G401 (cell line): ENCODE measurements around the gene DNAH2. TPM values are rescaled to one million over a fixed set of nuclear protein-coding genes. Genes with fewer than 3 reads are reported as not detected.

ENCODE experiments used
- DNase-seq: peaks from one replicate; pipeline ENCODE4 v3.0.0-alpha.2; 2015; ENCODE audit warnings: low spot score
- in situ Hi-C: cut with HindIII; loops from 2 replicates; pipeline ENCODE4 v1.10.0; 2016; ENCODE audit warnings: low sequenced_read_pairs, mixed read lengths
- total RNA-seq: library from RNA; depleted of rRNA; stranded (reverse); fragments of >200 nt; shearing (Covaris generic); gene quantifications from 2 replicates; pipeline ENCODE4 v1.2.3, GENCODE V29; 2014; rRNA removed

The DNAH2 gene
- total RNA-seq, 1 experiment from 2014 or later = 0.03 TPM

DNA sequence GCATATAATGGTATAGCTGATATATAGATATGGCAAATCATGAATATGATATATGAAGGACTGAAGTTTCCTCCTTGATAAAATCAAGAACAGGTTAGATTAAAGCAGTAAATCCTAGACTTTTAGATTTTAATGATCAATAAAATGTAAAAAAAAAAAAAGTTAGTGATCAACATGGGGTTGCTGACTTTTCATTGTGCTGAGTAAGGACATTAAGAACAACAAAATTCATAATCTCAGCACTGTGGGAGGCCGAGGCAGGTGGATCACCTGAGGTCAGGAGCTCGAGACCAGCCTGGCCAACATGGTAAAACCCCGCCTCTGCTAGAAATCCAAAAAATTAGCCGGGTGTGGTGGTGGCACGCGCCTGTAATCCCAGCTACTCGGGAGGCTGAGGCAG is 160.7 kb downstream of the DNAH2 start:
- in situ Hi-C loops = no loop called here
- DNase-seq = no peak

DNA sequence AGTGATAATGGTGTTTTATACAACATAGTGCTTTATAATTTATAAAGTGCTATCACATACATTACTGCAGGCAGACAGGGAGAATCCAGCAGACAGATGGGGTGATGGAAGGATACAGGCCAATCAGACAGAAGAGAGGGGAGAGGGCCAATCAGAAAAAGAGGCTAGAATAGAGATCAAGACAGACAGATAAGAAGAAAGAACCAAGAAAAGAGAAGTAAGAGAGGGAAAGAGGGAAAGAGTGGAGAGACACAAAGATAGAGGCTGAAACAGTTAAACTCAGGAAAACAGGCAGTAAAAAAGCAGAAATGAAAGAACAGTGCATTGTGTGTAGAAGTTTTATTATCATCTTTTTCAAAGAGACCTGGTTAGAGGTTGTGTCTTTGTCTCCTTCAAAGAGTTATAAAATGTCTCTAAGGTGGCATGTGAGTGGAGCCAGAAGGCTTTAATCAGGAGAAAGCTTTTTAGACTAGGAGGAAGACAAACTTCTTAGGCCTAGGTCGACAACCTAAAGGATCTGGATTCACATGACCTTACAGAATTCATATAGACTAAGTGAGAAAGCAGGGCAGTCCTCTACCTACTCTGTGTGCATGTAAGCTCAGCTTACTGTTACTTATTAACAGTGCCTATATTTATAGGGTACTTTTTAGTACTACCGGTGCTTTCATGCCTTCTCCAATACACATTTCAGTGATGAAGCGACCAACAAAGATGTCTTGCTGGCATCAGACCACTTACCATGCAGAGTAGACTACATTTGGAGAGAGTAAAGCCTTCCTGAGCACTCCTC is 162.7 kb downstream of the DNAH2 start:
- in situ Hi-C loops = no loop called here
- no peak for DNase-seq

DNA sequence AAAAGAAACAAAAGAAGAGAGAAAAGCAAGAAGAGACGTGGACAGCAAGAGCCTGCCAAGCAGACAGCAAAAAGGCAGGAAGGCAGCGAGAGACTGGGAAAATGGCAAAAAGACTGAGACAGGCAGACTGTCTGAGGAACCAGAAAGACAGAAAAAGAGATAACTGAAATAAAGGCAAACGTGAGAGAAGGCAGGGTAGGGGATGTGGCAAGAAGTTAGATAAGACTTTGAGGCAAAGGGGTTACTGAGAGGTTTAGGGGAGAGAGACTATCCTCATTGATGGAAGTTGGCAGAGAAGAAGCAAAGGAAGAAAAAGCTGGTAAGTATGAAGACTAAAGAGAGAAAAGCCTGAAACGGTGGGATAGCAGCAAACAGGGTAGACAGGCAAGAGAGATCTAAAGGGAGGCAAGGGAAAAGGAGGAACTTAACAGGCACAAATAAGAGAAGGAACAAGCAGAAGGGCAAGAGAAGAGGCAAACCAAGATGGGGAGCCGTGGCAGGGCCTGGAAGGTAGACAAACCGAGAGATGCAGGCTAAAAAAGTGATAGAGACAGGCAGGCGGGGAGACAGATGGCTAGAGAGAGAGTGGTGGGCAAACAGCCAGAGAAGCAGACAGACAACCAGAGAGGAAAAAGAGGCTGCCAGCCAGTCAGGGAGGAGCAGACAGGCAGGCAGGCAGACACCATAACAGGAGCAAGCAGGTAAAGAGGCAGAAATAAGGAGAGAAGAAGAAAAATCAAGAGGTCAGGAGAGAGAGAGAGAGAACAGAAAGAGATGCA is 163.9 kb downstream of the DNAH2 start:
- DNase-seq = peak; percentile 97
- in situ Hi-C loops = no loop called here

DNA sequence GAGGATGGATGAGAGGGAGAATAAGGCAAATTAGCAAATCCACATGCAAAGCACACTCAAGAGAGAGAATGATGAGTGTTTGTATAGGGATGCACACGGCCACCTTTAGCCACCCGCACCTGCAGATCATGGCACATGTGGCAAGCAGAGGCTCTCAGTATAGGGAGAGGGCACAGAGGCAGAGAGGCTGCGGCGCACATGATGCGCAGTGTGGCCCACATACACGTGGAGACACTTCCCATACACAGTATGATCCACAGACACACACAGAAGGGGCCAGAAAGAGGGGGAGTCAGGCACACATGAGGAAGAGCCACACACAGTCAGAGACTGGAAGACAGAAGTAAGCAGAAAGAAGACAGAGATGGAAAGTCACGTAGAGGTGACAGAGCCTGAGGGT is 164.5 kb downstream of the DNAH2 start:
- in situ Hi-C loops = no loop called here
- DNase-seq = no peak

DNA sequence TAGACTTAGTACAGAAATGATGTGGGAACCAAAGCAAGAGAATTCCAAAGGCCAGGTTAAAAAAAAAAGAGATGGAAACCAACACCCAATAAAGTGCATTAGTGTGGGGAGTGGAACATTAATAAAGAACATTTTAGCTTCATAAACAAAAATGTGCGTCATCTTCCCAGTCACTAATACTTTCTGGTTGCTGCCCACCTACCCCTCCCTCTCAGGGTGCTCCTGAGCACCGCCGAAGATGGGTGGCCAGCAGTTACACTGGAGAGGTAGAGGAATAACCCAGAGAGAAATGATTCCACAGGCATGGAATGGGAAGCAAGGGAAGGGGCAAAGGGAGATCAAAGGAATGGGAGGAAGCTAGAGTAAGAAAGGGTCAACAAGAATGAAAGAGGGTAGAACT is 165.1 kb downstream of the DNAH2 start:
- in situ Hi-C loops = no loop called here
- DNase-seq = no peak

Other genes with a start within 250 kb of the DNAH2 start
- 4.1 and 4.4 TPM in 2 replicates for gene ZBTB4, start 238.1 kb upstream of the DNAH2 start, total RNA-seq
- gene SLC35G6, start 236.3 kb upstream of the DNAH2 start, total RNA-seq = not detected in 2 replicates
- 52.7 and 52.8 TPM in 2 replicates for gene POLR2A, start 233.4 kb upstream of the DNAH2 start, total RNA-seq
- gene TNFSF12, start 168.7 kb upstream of the DNAH2 start, total RNA-seq = not detected in 2 replicates
- gene TNFSF13, start 159.0 kb upstream of the DNAH2 start, total RNA-seq = 1.5 TPM in 1 of 2 replicates, not detected in the other
- gene SENP3, start 155.8 kb upstream of the DNAH2 start, total RNA-seq = 157 and 182 TPM in 2 replicates
- 119 and 129 TPM in 2 replicates for gene CD68, start 138.1 kb upstream of the DNAH2 start, total RNA-seq
- gene MPDU1, start 133.9 kb upstream of the DNAH2 start, total RNA-seq = 151 and 157 TPM in 2 replicates
- 6.8 and 12.1 TPM in 2 replicates for gene SOX15, start 127.7 kb upstream of the DNAH2 start, total RNA-seq
- gene FXR2, start 102.8 kb upstream of the DNAH2 start, total RNA-seq = 75.9 and 88.0 TPM in 2 replicates
- gene SAT2, start 89.9 kb upstream of the DNAH2 start, total RNA-seq = 70.2 and 96.9 TPM in 2 replicates
- not detected in 2 replicates for gene SHBG, start 87.6 kb upstream of the DNAH2 start, total RNA-seq
- gene ATP1B2, start 66.8 kb upstream of the DNAH2 start, total RNA-seq = not detected in 2 replicates
- 23.5 and 26.4 TPM in 2 replicates for gene TP53, start 30.3 kb upstream of the DNAH2 start, total RNA-seq
- gene WRAP53, start 29.3 kb upstream of the DNAH2 start, total RNA-seq = 27.2 and 33.5 TPM in 2 replicates
- 13.1 and 16.8 TPM in 2 replicates for gene EFNB3, start 12.5 kb upstream of the DNAH2 start, total RNA-seq
- gene KDM6B, start 116.5 kb downstream of the DNAH2 start, total RNA-seq = 0.34 and 0.37 TPM in 2 replicates
- gene TMEM88, start 137.3 kb downstream of the DNAH2 start, total RNA-seq = 0.37 TPM in 1 of 2 replicates, not detected in the other
- 97.3 and 101 TPM in 2 replicates for gene NAA38, start 139.8 kb downstream of the DNAH2 start, total RNA-seq
- 8.5 and 10.0 TPM in 2 replicates for gene CYB5D1, start 140.3 kb downstream of the DNAH2 start, total RNA-seq
- 34.1 and 41.5 TPM in 2 replicates for gene CHD3, start 171.0 kb downstream of the DNAH2 start, total RNA-seq
- gene RNF227, start 198.5 kb downstream of the DNAH2 start, total RNA-seq = 3.5 and 16.7 TPM in 2 replicates
- gene KCNAB3, start 212.1 kb downstream of the DNAH2 start, total RNA-seq = 0.49 TPM in 1 of 2 replicates, not detected in the other
- gene TRAPPC1, start 214.2 kb downstream of the DNAH2 start, total RNA-seq = 6.1 and 7.8 TPM in 2 replicates
- gene CNTROB, start 214.5 kb downstream of the DNAH2 start, total RNA-seq = 25.4 and 29.3 TPM in 2 replicates